Heart right ventricle (tissue), 16 donors: ENCODE measurements around the gene PIP4K2A. TPM values are rescaled to one million over a fixed set of nuclear protein-coding genes. Genes with fewer than 3 reads are reported as not detected.

Source experiments
- ATAC-seq, 8 donors: fragments of 200-7000 bp; cut with Tn5 transposase; one replicate each; pipeline ENCODE4 v1.9.1; 2020; ENCODE audit warnings: mild to moderate bottlenecking in 8 of 8, moderate library complexity in 8 of 8, moderate number of reproducible peaks in 1 of 8
- DNase-seq, 2 donors: peaks; one replicate each; pipeline ENCODE4 v3.0.0-alpha.2; 2020
- H3K27ac ChIP-seq, 10 donors: fragments of 200-600 bp; sonication (generic) in 2 of 10; one replicate each; pipeline versions ENCODE4 v1.5.0 to v1.8.0; 2020 to 2022; ENCODE audit warnings: mild to moderate bottlenecking in 3 of 10
- H3K27me3 ChIP-seq, 7 donors: fragments of 200-600 bp; one replicate each; pipeline ENCODE4 v1.8.0; 2021 to 2022; ENCODE audit warnings: mild to moderate bottlenecking in 2 of 7
- H3K36me3 ChIP-seq, 9 donors: fragments of 200-600 bp; sonication (generic) in 1 of 9; one replicate each; pipeline versions ENCODE4 v1.5.0 to v1.8.0; 2020 to 2022; ENCODE audit warnings: mild to moderate bottlenecking in 2 of 9
- H3K4me1 ChIP-seq, 9 donors: fragments of 200-600 bp; sonication (generic) in 1 of 9; one replicate each; pipeline versions ENCODE4 v1.5.0 to v1.8.0; 2020 to 2022; ENCODE audit warnings: mild to moderate bottlenecking in 4 of 9
- H3K4me3 ChIP-seq, 10 donors: fragments of 200-600 bp; sonication (generic) in 2 of 10; one replicate each; pipeline versions ENCODE4 v1.5.0 to v1.8.0; 2020 to 2022; ENCODE audit warnings: mild to moderate bottlenecking in 7 of 10, moderate library complexity in 2 of 10
- H3K9me3 ChIP-seq, 11 donors: fragments of 200-600 bp in 10 of 11; sonication (generic) in 2 of 11; one replicate each; pipeline versions ENCODE4 v1.5.0 to v1.8.0; 2013 to 2022; ENCODE audit warnings: mild to moderate bottlenecking in 2 of 11, control low read depth in 1 of 11, moderate library complexity in 1 of 11
- WGBS, 2 donors: extraction: QIAGEN DNeasy Blood & Tissue Kit; methylation state at CpG; one replicate each; pipeline ENCODE4 v1.1.7; 2013; ENCODE audit warnings: inconsistent platforms in 1 of 2; 5-methylcytosine and 5-hydroxymethylcytosine counted together
- intact Hi-C, 10 donors: fragments of 100-400 bp; cut with DNase I; formaldehyde crosslinking; loops; one replicate each; pipeline versions ENCODE4 v1.11.1 to v1.14.2; 2022
- polyA plus RNA-seq, 2 donors: library from polyadenylated mRNA; stranded (reverse); fragments of 200-250 nt; gene quantifications; one replicate each; pipeline ENCODE4 v1.2.3, GENCODE V29; 2013
- total RNA-seq, 10 donors: library from RNA; stranded (reverse); fragmentation: NEBNext Ultra II Directional in 3 of 10; extraction: Animal tissue kit (Norgen Biotek cat#: 25700) in 3 of 10; gene quantifications; one replicate each; pipeline versions ENCODE4 v1.2.1 to v1.2.4, GENCODE V29; 2021 to 2023
- TF ChIP-seq, protein P1 (sequence below), 9 donors: fragments of 200-600 bp; sonication (generic) in 2 of 9; IDR thresholded peaks; one replicate each; pipeline versions ENCODE4 v1.5.0 to v1.8.0; 2021 to 2022; ENCODE audit warnings: antibody characterized with exemption in 9 of 9, mild to moderate bottlenecking in 5 of 9, moderate library complexity in 1 of 9
- donor health status: Arrhythmogenic right ventricular cardiomyopathy.
- donor health status: ischemic (EF 13 %, LVEDD 7.1; RV severe dilation, severe dysfunction).
- donor health status: healthy with polysubstance abuse.
- donor health status: DM: no; HTN: yes; CAD: no.
- donor health status: DM: no; HTN: no; CAD: no.
- donor health status: ischemic (EF 25% LVEDD 6.9; RV normal size, moderate dysfunction).
- donor health status: ischemic (EF 25% LVEDD 5.7; RV mildly dilated, moderate dysfunction).
- donor health status: healthy.
- donor health status: DM: yes; HTN: yes; CAD: no.
- donor health status: Ischemic cardiomyopathy.
- donor health status: ischemic (EF 35%, LVEDD 5.7; RV mildly dilated, moderate dysfunction).
- donor health status: nonischemic (EF 11% LVEDD 7.7; RV severe dilation, severe dysfunction).
- donor health status: DM: yes; HTN: yes; CAD: no.
- donor health status: PGD.
- donor health status: ischemic (EF 29% LVEDD 5.4; RV normal size, mild dysfunction).
- donor health status: nonischemic (EF 23%, LVEDD 6.1; RV moderate dilation, normal function).

The PIP4K2A gene
- total and polyA plus RNA-seq, 12 donors: 6.0 to 29.1 (median 13.3) TPM

DNA sequence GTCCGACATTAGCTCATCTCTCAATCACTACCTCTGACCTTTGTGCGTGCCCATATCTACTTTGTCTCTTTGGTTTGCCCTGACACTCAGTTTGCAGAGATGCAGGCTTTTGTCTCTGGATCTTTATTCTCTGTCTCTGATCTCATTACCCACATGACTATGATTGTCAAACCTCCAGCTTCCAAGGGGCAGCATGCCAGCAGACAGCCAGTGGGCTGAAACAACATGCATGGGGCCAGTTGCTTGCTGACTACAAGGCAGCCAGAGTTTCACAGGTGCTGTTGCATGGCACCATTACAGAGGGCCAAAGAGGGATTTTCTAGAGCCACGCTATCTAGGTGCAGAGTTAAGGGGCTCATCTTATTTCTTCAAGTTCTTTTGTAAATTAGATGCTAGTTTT is 222.9 kb downstream of the PIP4K2A start:
- DNase-seq: peak in 1 of 2 donors; percentile 42
- Histone ChIP-seq H3K4me1 (peaks cover 0 to 9% (median 0%) of the 10 kb centered on the region in 9 donors), H3K4me3 (no peak overlapping the region), H3K27ac (no peak overlapping the region), H3K27me3 (peaks cover 0 to 10% (median 0%) of the 10 kb centered on the region in 7 donors), H3K36me3 (no peaks in the 10 kb centered on the region), H3K9me3 (no peaks in the 10 kb centered on the region)
- peak in 2 of 8 donors; percentile 49 to 58 for ATAC-seq
- WGBS, 2 donors: 83 to 95% methylated on average over 3 of the region's 3 CpGs
- TF ChIP-seq, protein P1, sequence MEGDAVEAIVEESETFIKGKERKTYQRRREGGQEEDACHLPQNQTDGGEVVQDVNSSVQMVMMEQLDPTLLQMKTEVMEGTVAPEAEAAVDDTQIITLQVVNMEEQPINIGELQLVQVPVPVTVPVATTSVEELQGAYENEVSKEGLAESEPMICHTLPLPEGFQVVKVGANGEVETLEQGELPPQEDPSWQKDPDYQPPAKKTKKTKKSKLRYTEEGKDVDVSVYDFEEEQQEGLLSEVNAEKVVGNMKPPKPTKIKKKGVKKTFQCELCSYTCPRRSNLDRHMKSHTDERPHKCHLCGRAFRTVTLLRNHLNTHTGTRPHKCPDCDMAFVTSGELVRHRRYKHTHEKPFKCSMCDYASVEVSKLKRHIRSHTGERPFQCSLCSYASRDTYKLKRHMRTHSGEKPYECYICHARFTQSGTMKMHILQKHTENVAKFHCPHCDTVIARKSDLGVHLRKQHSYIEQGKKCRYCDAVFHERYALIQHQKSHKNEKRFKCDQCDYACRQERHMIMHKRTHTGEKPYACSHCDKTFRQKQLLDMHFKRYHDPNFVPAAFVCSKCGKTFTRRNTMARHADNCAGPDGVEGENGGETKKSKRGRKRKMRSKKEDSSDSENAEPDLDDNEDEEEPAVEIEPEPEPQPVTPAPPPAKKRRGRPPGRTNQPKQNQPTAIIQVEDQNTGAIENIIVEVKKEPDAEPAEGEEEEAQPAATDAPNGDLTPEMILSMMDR (IDR thresholded peaks at IDR 0.05): no peak
- intact Hi-C loops: no loop called here

DNA sequence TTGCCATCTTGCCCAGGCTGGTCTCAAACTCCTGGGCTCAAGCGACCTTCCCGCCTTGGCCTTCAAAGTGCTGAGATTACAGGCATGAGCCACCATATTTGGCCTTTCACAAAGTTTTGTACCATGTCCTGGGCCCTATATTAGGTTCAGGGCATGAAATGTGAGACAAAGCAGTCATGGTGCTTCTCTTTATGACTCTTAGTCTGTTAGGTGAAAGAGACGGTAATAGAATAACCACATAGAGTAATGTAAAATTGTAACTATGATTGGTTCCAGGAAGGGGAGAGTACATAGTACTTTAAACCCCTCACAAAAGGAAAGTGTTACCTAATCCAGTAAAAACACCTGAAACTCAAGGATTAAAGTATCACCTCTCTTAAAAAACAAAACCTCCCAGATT is 224.4 kb downstream of the PIP4K2A start:
- Histone ChIP-seq H3K4me1 (peaks cover 0 to 9% (median 0%) of the 10 kb centered on the region in 9 donors), H3K27ac (no peak overlapping the region), H3K9me3 (no peaks in the 10 kb centered on the region), H3K4me3 (no peak overlapping the region), H3K36me3 (no peaks in the 10 kb centered on the region), H3K27me3 (peaks cover 0 to 10% (median 0%) of the 10 kb centered on the region in 7 donors)
- intact Hi-C loops: no loop called here
- WGBS, 2 donors: 96 to 98% methylated on average over 3 of the region's 3 CpGs
- DNase-seq (no peak), ATAC-seq (no peak)
- TF ChIP-seq, protein P1 (IDR thresholded peaks at IDR 0.05): no peak

DNA sequence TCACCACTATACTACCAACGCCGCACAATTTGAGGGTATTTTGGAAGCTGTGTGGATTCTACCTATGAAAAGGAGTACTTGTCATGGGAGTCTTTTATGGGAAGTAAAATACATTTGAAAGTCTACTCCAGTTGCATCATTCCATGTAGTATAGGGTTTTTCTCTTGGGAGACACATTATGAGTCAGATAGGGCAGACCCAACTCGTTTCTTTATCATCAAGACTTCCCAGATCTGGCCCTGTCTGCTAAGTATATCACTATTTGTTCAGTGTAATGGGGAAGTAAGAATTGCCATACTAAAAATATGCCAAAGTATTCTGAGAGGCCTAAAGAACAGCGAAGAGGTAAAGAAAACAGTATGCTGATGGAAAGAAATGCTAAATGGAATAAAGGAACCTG is 224.9 kb downstream of the PIP4K2A start:
- 78 to 82% methylated on average over 4 of the region's 4 CpGs for WGBS, 2 donors
- DNase-seq: no peak
- H3K4me1 ChIP-seq: peaks cover 0 to 9% (median 0%) of the 10 kb centered on the region in 9 donors
- peaks cover 0 to 10% (median 0%) of the 10 kb centered on the region in 7 donors for H3K27me3 ChIP-seq
- H3K9me3 ChIP-seq: no peaks in the 10 kb centered on the region
- no peak overlapping the region for H3K4me3 ChIP-seq
- TF ChIP-seq, protein P1 (IDR thresholded peaks at IDR 0.05): no peak
- no peak for ATAC-seq
- no peak overlapping the region for H3K27ac ChIP-seq
- H3K36me3 ChIP-seq: no peaks in the 10 kb centered on the region
- intact Hi-C loops: no loop called here

DNA sequence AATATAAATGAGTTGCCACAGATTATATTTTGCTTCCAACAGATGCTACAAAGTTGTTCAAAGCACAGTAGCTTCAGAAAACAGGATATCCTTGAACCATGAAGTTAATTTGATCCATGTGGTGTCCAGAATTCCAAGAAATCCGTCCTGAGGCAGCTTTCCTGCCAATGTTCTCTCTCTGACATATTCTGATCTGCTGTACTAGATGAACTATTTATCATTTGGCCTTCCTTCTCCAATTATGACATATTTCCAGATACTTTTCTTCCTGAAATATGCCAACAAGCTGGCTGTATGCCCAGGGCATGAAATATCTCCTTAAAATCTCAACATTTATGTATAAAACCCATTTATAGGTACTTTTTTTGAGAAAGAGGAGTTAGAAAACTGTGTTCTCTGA is 227.9 kb downstream of the PIP4K2A start:
- Histone ChIP-seq H3K36me3 (no peaks in the 10 kb centered on the region), H3K27me3 (peaks cover 0 to 4% (median 0%) of the 10 kb centered on the region in 7 donors), H3K9me3 (no peaks in the 10 kb centered on the region), H3K4me3 (no peak overlapping the region), H3K27ac (no peak overlapping the region), H3K4me1 (peaks cover 0 to 9% (median 0%) of the 10 kb centered on the region in 9 donors)
- DNase-seq (no peak), ATAC-seq (no peak)
- 62 to 67% methylated on average over 1 of the region's 1 CpG for WGBS, 2 donors
- TF ChIP-seq, protein P1 (IDR thresholded peaks at IDR 0.05): no peak
- intact Hi-C loops: no loop called here

Other genes starting within 250 kb of the PIP4K2A start
- not detected for gene ARMC3, start 213.5 kb upstream of the PIP4K2A start, total RNA-seq
- gene ARMC3, start 213.5 kb upstream of the PIP4K2A start, polyA plus RNA-seq: not detected